Esophagus muscularis mucosa (tissue), 4 donors: ENCODE results near the gene CACNA2D2. TPM values are rescaled to one million over a fixed set of nuclear protein-coding genes. Genes with fewer than 3 reads are reported as not detected.

ENCODE experiments used
- DNase-seq: peaks from one replicate; pipeline ENCODE4 v3.0.0-alpha.2; 2017; ENCODE audit errors: extremely low spot score
- H3K27ac ChIP-seq, 4 donors: fragments of 200-600 bp; sonication (generic); replicated peaks in 1 of 4; 1 replicate in 3 of 4; 2 replicates in 1 of 4; pipeline ENCODE4 v1.5.1; 2016 to 2019; ENCODE audit warnings: mild to moderate bottlenecking in 1 of 4
- H3K27me3 ChIP-seq, 4 donors: fragments of 200-600 bp; sonication (generic); one replicate each; pipeline versions ENCODE4 v1.5.1 to v1.6.0; 2016 to 2019
- H3K36me3 ChIP-seq, 4 donors: fragments of 200-600 bp; sonication (generic); one replicate each; pipeline ENCODE4 v1.5.1; 2016 to 2019
- H3K4me1 ChIP-seq, 4 donors: fragments of 200-600 bp; sonication (generic); one replicate each; pipeline ENCODE4 v1.5.1; 2016 to 2019
- H3K4me3 ChIP-seq, 4 donors: fragments of 200-600 bp; sonication (generic); 1 replicate in 2 of 4; 2 replicates in 2 of 4; pipeline ENCODE4 v1.5.1; 2016 to 2019; ENCODE audit warnings: mild to moderate bottlenecking in 4 of 4, moderate library complexity in 1 of 4
- H3K9me3 ChIP-seq, 4 donors: fragments of 200-600 bp; sonication (generic); 1 replicate in 3 of 4; 2 replicates in 1 of 4; pipeline ENCODE4 v1.5.1; 2016 to 2019
- CTCF ChIP-seq, 3 experiments: fragments of 200-600 bp in 2 of 3; fragments of 450-650 bp in 1 of 3; sonication (generic) in 2 of 3; IDR thresholded peaks; one replicate each; pipeline ENCODE4 v1.5.1; 2017 to 2019; ENCODE audit warnings: antibody characterized with exemption in 3 of 3, mild to moderate bottlenecking in 2 of 3, moderate library complexity in 1 of 3
- EP300 ChIP-seq: sonication (generic); formaldehyde crosslinking; IDR thresholded peaks from one replicate; pipeline ENCODE4 v1.6.1; 2017; ENCODE audit warnings: antibody characterized with exemption
- POLR2A ChIP-seq: fragments of 450-650 bp; IDR thresholded peaks from one replicate; pipeline ENCODE4 v1.6.1; 2017; ENCODE audit warnings: antibody characterized with exemption, moderate library complexity, mild to moderate bottlenecking, low read depth
- POLR2AphosphoS5 ChIP-seq, 2 donors: sonication (generic); formaldehyde crosslinking; IDR thresholded peaks; one replicate each; pipeline ENCODE4 v1.6.1; 2017; ENCODE audit warnings: antibody characterized with exemption in 2 of 2
- WGBS: methylation state at CpG from one replicate; pipeline ENCODE4 v1.1.5; 2018; 5-methylcytosine and 5-hydroxymethylcytosine counted together
- intact Hi-C: fragments of 100-400 bp; cut with DNase I; formaldehyde crosslinking; loops from one replicate; pipeline ENCODE4 v1.15.1; 2023
- total RNA-seq, 4 donors: library from RNA; depleted of rRNA; stranded (reverse); fragments of >200 nt; gene quantifications; one replicate each; pipeline versions ENCODE4 v1.1.0 to v1.2.1, GENCODE V29; 2016

Gene CACNA2D2
- total RNA-seq, 4 donors from 2014 or later: 0.84 to 2.8 (median 1.1) TPM

- intact Hi-C loops: no loop called here
- H3K27ac ChIP-seq: no peak overlapping the region
- H3K27me3 ChIP-seq: no peaks in the 10 kb centered on the region
- TF ChIP-seq POLR2A (no peak), EP300 (no peak), POLR2AphosphoS5 (IDR thresholded peaks at IDR 0.05) (no peak)
- no peak overlapping the region for H3K4me3 ChIP-seq
- H3K4me1 ChIP-seq: no peaks in the 10 kb centered on the region
- WGBS: 82% methylated on average over 4 of the region's 9 CpGs
- no peaks in the 10 kb centered on the region for H3K9me3 ChIP-seq
- no peak for DNase-seq
- no peaks in the 10 kb centered on the region for H3K36me3 ChIP-seq
Measured at GRCh38 chr3:50416736-50417636, 86.4 kb downstream of the CACNA2D2 start.

DNA sequence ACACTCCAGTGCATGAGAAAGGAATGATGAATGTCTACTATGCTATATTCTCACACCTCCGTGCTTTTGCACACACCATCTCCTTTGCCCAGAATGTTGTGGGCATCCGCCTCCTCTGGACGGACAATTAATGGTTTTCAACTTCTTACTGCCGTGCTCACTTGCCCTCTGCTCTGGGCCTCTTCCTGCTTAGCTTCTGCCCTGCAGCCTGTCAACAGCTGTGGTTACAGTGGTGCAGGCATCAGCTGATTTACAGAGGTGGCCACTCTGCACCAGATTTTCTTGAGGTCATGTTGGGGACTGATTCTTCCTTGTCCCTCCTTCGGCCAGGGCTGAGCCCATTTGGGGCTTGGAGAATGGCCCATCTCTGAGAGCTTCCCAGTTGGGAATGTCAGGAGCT is 87.6 kb downstream of the CACNA2D2 start:
- no peaks in the 10 kb centered on the region for H3K4me1 ChIP-seq
- H3K4me3 ChIP-seq: no peak overlapping the region
- TF ChIP-seq CTCF (IDR thresholded peaks at IDR 0.05) (no peak), POLR2A (no peak), EP300 (no peak), POLR2AphosphoS5 (IDR thresholded peaks at IDR 0.05) (no peak)
- WGBS: 67% methylated on average over 5 of the region's 5 CpGs
- intact Hi-C loops: no loop called here
- no peaks in the 10 kb centered on the region for H3K27me3 ChIP-seq
- H3K9me3 ChIP-seq: no peaks in the 10 kb centered on the region
- H3K27ac ChIP-seq: no peak overlapping the region
- DNase-seq: no peak
- no peaks in the 10 kb centered on the region for H3K36me3 ChIP-seq

DNA sequence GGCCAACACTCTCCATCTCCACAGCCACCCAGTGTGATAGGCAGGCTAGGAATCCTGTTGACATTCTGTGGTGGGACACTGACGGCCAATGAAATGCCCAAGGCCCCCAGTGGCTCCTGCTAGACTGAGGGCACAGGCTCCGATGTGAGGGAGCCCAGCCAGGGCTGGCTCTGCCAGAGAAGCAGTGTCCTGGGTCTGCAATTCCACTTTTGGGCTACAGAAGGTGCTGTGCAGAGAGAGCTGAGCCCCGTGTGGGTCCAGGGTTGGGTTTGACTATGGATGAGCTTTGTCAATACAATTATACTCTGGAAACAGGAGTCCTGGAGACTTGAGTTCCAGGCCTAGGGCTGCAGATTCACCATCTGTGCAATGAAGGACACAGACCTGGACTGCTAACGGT is 88.4 kb downstream of the CACNA2D2 start:
- intact Hi-C loops: no loop called here

GRCh38 chr3:50414616-50415015 is 88.8 kb downstream of the CACNA2D2 start:
- no peak overlapping the region for H3K4me3 ChIP-seq
- no peaks in the 10 kb centered on the region for H3K27me3 ChIP-seq
- no peaks in the 10 kb centered on the region for H3K36me3 ChIP-seq
- intact Hi-C loops: no loop called here
- 90% methylated on average over 13 of the region's 14 CpGs for WGBS
- DNase-seq: no peak
- TF ChIP-seq POLR2AphosphoS5 (IDR thresholded peaks at IDR 0.05) (no peak), CTCF (IDR thresholded peaks at IDR 0.05) (no peak), EP300 (no peak), POLR2A (no peak)
- H3K4me1 ChIP-seq: no peaks in the 10 kb centered on the region
- no peak overlapping the region for H3K27ac ChIP-seq
- H3K9me3 ChIP-seq: no peaks in the 10 kb centered on the region

More for the DNA sequence above, 88.4 kb downstream of the CACNA2D2 start:
- 67% methylated on average over 3 of the region's 4 CpGs for WGBS
- TF ChIP-seq EP300: no peak
- no peak for TF ChIP-seq POLR2A
- TF ChIP-seq POLR2AphosphoS5 (IDR thresholded peaks at IDR 0.05): no peak
- no peak for TF ChIP-seq CTCF (IDR thresholded peaks at IDR 0.05)
- DNase-seq: no peak
- Histone ChIP-seq H3K36me3 (no peaks in the 10 kb centered on the region), H3K4me1 (no peaks in the 10 kb centered on the region), H3K27me3 (no peaks in the 10 kb centered on the region), H3K27ac (no peak overlapping the region), H3K9me3 (no peaks in the 10 kb centered on the region), H3K4me3 (no peak overlapping the region)

DNA sequence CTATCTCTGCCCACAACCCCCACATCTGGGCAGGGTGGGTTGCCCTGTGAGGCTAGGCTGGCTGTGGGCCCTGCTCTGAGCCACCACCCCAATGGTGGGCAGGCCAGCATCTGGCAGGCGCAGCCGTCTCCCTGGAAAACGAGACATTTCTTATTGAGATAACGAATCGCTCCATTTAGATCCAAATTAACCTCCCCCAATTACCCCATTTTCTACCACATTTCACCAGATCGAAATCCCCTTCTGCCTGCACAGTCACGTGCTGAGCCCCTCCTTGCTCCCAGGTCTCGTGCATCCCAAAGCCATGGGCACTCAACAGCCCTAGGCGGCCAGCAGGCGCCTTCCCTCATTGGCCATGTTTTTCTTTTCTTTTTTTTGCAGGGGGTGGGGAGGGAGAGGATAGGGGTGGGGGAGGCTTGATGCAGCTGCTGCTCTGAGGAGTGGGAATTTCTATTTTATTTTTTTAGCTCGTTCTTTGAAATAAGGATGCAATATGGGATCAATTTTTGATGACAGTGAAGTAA is 91.1 kb downstream of the CACNA2D2 start:
- DNase-seq: no peak
- 81% methylated on average over 11 of the region's 11 CpGs for WGBS
- no peak overlapping the region for H3K27ac ChIP-seq
- TF ChIP-seq POLR2A (no peak), POLR2AphosphoS5 (IDR thresholded peaks at IDR 0.05) (no peak), CTCF (IDR thresholded peaks at IDR 0.05) (no peak), EP300 (no peak)
- no peaks in the 10 kb centered on the region for H3K36me3 ChIP-seq
- H3K4me3 ChIP-seq: no peak overlapping the region
- H3K27me3 ChIP-seq: no peaks in the 10 kb centered on the region
- no peaks in the 10 kb centered on the region for H3K4me1 ChIP-seq
- intact Hi-C loops: no loop called here
- H3K9me3 ChIP-seq: no peaks in the 10 kb centered on the region
